ENCODE measurements around the gene TOR1AIP2.

DNA sequence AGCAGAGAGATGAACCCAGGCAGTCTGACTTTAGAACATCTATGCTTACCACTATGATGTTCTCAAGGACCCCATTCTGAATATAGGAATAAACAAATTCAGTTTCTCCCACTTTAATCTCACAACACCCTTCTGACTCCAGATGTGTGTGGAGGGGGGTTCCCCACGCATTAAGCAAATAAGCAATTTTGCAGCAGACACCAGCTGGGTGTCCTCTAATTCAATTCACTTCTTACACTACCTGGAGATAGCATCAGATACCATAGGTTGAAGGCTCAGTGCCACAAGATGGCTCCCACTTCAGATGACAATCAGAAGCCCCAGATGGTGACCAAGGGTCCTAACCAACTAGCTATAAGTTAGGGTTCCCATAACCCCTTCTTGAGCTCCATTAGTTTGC is 46.7 kb upstream of the TOR1AIP2 start:
- TF ChIP-seq, protein P1, sequence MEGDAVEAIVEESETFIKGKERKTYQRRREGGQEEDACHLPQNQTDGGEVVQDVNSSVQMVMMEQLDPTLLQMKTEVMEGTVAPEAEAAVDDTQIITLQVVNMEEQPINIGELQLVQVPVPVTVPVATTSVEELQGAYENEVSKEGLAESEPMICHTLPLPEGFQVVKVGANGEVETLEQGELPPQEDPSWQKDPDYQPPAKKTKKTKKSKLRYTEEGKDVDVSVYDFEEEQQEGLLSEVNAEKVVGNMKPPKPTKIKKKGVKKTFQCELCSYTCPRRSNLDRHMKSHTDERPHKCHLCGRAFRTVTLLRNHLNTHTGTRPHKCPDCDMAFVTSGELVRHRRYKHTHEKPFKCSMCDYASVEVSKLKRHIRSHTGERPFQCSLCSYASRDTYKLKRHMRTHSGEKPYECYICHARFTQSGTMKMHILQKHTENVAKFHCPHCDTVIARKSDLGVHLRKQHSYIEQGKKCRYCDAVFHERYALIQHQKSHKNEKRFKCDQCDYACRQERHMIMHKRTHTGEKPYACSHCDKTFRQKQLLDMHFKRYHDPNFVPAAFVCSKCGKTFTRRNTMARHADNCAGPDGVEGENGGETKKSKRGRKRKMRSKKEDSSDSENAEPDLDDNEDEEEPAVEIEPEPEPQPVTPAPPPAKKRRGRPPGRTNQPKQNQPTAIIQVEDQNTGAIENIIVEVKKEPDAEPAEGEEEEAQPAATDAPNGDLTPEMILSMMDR (IDR thresholded peaks at IDR 0.05; ENCODE audit: borderline replicate concordance, extremely low read depth, low read length, poor library complexity, severe bottlenecking) = no peak
- no peak for TF ChIP-seq EZH2 (IDR thresholded peaks at IDR 0.05; ENCODE audit: borderline replicate concordance, low read depth, low read length, severe bottlenecking)
